Renal cortex interstitium (tissue), 11 donors: ENCODE results near the gene GPR39. TPM values are rescaled to one million over a fixed set of nuclear protein-coding genes. Genes with fewer than 3 reads are reported as not detected.

Experiments used
- DNase-seq, 11 donors: peaks; one replicate each; pipeline ENCODE4 v3.0.0-alpha.2; 2013; ENCODE audit warnings: low read depth in 9 of 11, low spot score in 4 of 11; ENCODE audit errors: extremely low read depth in 1 of 11
- polyA plus RNA-seq, 3 donors: library from polyadenylated mRNA; unstranded; fragments of 120-200 nt; gene quantifications; one replicate each; pipeline ENCODE4 v1.2.1, GENCODE V29; 2013; ENCODE audit not compliant: insufficient read length in 3 of 3

The GPR39 gene
- polyA plus RNA-seq, 3 donors = 2.6 to 3.7 (median 3.3) TPM

GRCh38 chr2:132437852-132438669 is 21.5 kb downstream of the GPR39 start:
- DNase-seq = no peak

GRCh38 chr2:132438691-132439090 is 22.1 kb downstream of the GPR39 start:
- no peak for DNase-seq

- DNase-seq = no peak
Observed at GRCh38 chr2:132439703-132440398, 23.2 kb downstream of the GPR39 start.

- no peak for DNase-seq
Observed at GRCh38 chr2:132441051-132441450, 24.4 kb downstream of the GPR39 start.

GRCh38 chr2:132442278-132442677 is 25.7 kb downstream of the GPR39 start:
- no peak for DNase-seq

- no peak for DNase-seq
Observed at GRCh38 chr2:132443106-132443505, 26.5 kb downstream of the GPR39 start.

- DNase-seq = no peak
Observed at GRCh38 chr2:132446444-132446843, 29.8 kb downstream of the GPR39 start.

- DNase-seq = no peak
Observed at GRCh38 chr2:132448331-132448730, 31.7 kb downstream of the GPR39 start.

- DNase-seq = peak in 5 of 11 donors; percentile 2 to 9 (median 7)
Observed at GRCh38 chr2:132448771-132449170, 32.2 kb downstream of the GPR39 start.

GRCh38 chr2:132449868-132450267 is 33.3 kb downstream of the GPR39 start:
- no peak for DNase-seq

GRCh38 chr2:132460781-132461180 is 44.2 kb downstream of the GPR39 start:
- DNase-seq = no peak

- no peak for DNase-seq
Observed at GRCh38 chr2:132462236-132462635, 45.6 kb downstream of the GPR39 start.

GRCh38 chr2:132463719-132464118 is 47.1 kb downstream of the GPR39 start:
- no peak for DNase-seq

GRCh38 chr2:132465917-132466316 is 49.3 kb downstream of the GPR39 start:
- DNase-seq = no peak

- DNase-seq = no peak
Observed at GRCh38 chr2:132466428-132467028, 49.9 kb downstream of the GPR39 start.

GRCh38 chr2:132468821-132469675 is 52.4 kb downstream of the GPR39 start:
- no peak for DNase-seq

- no peak for DNase-seq
Observed at GRCh38 chr2:132470746-132471145, 54.1 kb downstream of the GPR39 start.

- DNase-seq = no peak
Observed at GRCh38 chr2:132473174-132473883, 56.7 kb downstream of the GPR39 start.

GRCh38 chr2:132475615-132476014 is 59.0 kb downstream of the GPR39 start:
- DNase-seq = no peak
